ENCODE results near the gene ZNF512. TPM values are rescaled to one million over a fixed set of nuclear protein-coding genes. Genes with fewer than 3 reads are reported as not detected.
"Not testable (repeated sequence)": the region's sequence is repeated elsewhere in the genome, so short reads cannot be mapped to it uniquely, and the experiment has no call there.

Gene ZNF512
- total RNA-seq, 1 donor from 2014 or later, result 64.7 TPM

DNA sequence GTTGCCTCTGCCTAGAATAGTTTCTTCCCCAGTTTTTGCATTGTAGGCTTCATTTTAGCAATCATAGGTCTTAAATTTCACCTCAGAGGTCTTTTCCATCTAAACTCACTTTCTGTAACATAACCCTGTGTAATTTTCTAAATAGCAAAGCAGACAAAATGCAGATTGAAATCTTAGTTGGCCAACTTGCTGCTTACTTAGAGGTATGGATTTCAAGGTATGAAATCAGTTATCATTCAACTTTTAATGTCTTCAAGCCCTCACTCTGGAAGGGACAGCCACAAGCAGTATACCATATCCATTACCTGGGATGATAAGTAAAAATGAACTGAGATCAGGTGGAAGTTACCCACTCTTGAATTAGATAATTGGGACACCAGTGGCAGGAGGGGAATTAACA is 42.1 kb downstream of the ZNF512 start:
- Mint-ChIP-seq H3K36me3 (peaks cover 13% of the 10 kb centered on the region), H3K27ac (no peak overlapping the region), H3K4me3 (no peak overlapping the region), H3K9me3 (no peaks in the 10 kb centered on the region), H3K4me1 (ENCODE audit: unreplicated experiment) (peaks cover 12% of the 10 kb centered on the region), H3K27me3 (no peaks in the 10 kb centered on the region)
- no peak for DNase-seq (ENCODE audit: extremely low spot score, unreplicated experiment)
- TF ChIP-seq, protein P1, sequence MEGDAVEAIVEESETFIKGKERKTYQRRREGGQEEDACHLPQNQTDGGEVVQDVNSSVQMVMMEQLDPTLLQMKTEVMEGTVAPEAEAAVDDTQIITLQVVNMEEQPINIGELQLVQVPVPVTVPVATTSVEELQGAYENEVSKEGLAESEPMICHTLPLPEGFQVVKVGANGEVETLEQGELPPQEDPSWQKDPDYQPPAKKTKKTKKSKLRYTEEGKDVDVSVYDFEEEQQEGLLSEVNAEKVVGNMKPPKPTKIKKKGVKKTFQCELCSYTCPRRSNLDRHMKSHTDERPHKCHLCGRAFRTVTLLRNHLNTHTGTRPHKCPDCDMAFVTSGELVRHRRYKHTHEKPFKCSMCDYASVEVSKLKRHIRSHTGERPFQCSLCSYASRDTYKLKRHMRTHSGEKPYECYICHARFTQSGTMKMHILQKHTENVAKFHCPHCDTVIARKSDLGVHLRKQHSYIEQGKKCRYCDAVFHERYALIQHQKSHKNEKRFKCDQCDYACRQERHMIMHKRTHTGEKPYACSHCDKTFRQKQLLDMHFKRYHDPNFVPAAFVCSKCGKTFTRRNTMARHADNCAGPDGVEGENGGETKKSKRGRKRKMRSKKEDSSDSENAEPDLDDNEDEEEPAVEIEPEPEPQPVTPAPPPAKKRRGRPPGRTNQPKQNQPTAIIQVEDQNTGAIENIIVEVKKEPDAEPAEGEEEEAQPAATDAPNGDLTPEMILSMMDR (conservative IDR thresholded peaks at IDR 0.05), result no peak

DNA sequence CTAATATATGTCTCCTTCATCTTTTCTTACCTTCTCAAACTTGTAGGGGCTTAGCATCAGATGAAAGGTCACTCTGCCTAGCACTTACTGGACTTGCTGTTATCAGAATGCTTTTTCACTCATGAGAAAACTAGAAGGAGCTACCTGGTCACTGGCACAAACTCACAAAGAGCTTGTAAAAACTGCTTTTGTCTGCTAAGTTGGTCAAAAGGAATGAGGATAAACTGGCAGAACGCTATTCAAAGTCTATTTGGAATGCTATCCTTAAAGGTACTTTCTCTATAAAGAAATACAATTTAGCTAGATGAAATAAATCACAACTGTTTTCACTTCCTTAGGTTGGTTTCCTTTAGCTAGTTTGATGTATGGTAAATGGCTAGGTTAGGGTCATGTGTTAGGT is 43.5 kb downstream of the ZNF512 start:
- H3K4me1 Mint-ChIP-seq (ENCODE audit: unreplicated experiment), result peaks cover 12% of the 10 kb centered on the region
- H3K27me3 Mint-ChIP-seq, result not testable (repeated sequence)

DNA sequence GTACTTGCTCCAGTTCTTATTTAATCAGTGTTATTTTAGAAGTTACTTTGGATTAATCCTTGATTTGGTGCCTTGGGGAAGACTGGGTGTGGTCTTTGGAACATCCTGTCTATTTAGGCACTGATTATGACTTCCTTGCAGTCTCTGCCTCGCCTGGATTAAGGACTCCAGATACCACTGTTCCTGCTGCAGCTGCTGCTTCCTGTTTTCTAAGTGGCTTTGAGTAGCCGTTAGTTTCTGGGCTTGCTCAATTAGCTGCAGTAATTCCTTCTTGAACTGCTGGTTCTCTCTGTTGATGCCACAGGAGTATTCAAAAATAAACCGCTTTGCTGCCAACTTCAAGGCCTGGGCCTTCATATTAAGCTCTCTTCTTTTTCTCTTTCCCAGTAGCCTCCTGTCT is 44.1 kb downstream of the ZNF512 start:
- DNase-seq (ENCODE audit: extremely low spot score, unreplicated experiment); H3K27me3 Mint-ChIP-seq; H3K9me3 Mint-ChIP-seq; H3K27ac Mint-ChIP-seq: not testable (repeated sequence)
- Mint-ChIP-seq H3K4me1 (ENCODE audit: unreplicated experiment) (peaks cover 12% of the 10 kb centered on the region), H3K36me3 (peaks cover 15% of the 10 kb centered on the region), H3K4me3 (peak overlapping the region; percentile 16)

More for the DNA sequence above, 43.5 kb downstream of the ZNF512 start:
- H3K4me3 Mint-ChIP-seq, result peak overlapping the region; percentile 78
- H3K36me3 Mint-ChIP-seq; H3K27ac Mint-ChIP-seq; DNase-seq (ENCODE audit: extremely low spot score, unreplicated experiment); H3K9me3 Mint-ChIP-seq: not testable (repeated sequence)

DNA sequence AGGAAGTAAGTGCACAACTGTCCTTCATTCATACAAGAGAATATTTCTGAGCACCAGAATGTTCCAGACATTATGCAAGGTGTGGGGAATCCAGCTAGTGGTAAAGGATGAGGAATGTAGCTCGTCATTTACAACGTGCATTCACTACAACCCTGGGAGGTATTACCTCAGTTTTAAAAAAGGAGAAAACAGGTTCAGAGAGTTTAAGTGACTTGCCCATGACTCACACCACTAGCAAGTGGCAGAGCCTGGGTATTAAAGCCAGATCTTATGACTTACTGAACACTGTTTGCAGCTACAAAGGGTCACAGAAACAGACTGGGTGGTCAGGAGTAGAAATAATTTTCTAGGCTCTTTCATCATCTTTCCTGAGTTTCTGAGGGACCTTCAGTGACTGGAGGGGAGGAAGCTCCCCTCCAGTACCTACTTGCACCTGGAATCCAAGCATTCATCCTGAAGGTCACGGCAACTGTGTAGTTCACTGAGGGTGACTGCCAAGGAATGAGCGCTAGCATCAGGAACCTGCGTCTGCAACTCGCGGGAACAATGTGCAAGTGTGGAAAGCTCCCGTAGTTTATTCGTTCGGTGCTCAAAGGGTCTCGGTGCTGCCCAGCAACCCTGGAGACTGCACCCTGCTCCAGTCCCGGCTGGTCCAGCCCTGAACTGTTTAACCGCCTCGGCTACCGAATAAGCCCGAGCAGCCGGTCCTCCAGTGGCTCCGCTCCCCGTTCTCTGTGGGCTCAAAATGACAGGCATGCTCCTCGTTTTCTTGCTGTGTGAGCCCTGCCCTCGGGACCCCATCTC is 45.3 kb downstream of the ZNF512 start:
- no peaks in the 10 kb centered on the region for H3K27me3 Mint-ChIP-seq
- H3K4me1 Mint-ChIP-seq (ENCODE audit: unreplicated experiment), result peaks cover 12% of the 10 kb centered on the region
- TF ChIP-seq, protein P1 (conservative IDR thresholded peaks at IDR 0.05), result no peak
- H3K36me3 Mint-ChIP-seq, result peaks cover 15% of the 10 kb centered on the region
- no peak overlapping the region for H3K4me3 Mint-ChIP-seq
- H3K27ac Mint-ChIP-seq, result no peak overlapping the region
- DNase-seq (ENCODE audit: extremely low spot score, unreplicated experiment), result no peak
- H3K9me3 Mint-ChIP-seq, result no peaks in the 10 kb centered on the region

DNA sequence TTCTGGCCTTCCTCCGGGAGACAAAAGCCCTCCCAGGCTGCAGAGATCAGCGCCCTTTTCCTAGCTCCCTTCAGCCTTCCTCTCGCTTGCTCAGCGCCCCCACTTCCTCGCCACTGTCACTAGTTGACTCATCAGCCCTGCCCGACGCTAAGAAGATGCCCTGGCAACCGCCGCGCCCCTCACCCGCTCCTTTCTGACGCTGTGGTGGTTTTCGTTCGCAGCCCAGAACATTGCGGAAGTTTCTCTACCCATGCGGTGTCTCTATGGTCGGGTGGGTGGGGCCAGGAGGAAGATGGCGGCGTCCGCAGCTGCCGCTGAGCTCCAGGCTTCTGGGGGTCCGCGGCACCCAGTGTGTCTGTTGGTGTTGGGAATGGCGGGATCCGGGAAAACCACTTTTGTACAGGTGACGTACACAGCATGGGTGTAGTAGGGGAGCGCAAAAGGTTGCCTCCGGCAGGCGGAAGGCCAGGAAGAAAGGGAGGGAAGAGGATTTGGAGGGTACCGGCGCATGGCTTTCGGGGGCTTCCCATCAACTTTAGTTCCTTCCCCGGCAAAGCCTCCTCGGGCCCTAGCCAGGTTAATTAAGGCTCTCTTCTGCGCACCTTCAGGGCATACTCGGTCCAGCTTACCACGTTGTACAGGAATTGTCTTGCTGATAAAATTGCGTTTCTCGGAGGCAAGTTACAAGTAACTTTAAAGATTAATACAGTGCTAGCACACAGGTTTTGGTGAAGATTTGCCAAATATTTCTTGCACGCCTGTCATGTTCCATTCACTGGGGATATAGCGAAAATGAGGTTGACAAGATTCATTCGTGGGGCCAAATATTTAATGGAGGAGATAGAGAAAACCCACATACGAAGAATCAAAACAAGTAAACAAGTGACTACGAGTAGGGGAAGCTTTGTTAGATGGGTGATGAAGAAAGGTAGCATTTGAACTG is 46.2 kb downstream of the ZNF512 start, which contains the start of the genes CCDC121 and GPN1:
Gene CCDC121 (minus strand): TSS at position 246 of the 943 bp plus-strand sequence. CDS start 1,213 bp downstream, outside the sequence.
Gene GPN1 (plus strand): TSS at position 284 of the 943 bp plus-strand sequence. CDS start 9 bp downstream, at position 293.
- TF ChIP-seq, protein P1 (conservative IDR thresholded peaks at IDR 0.05), result no peak
- no peak within 1 kb of the TSS for H3K27ac Mint-ChIP-seq
- H3K4me1 Mint-ChIP-seq (ENCODE audit: unreplicated experiment), result peaks cover 12% of the 10 kb centered on the region
- H3K36me3 Mint-ChIP-seq, result peaks cover 19% of the 10 kb centered on the region
- peak; percentile 83 for DNase-seq (ENCODE audit: extremely low spot score, unreplicated experiment)
- no peaks in the 10 kb centered on the region for H3K27me3 Mint-ChIP-seq
- no peak within 1 kb of the TSS for H3K4me3 Mint-ChIP-seq
- H3K9me3 Mint-ChIP-seq, result no peaks in the 10 kb centered on the region

DNA sequence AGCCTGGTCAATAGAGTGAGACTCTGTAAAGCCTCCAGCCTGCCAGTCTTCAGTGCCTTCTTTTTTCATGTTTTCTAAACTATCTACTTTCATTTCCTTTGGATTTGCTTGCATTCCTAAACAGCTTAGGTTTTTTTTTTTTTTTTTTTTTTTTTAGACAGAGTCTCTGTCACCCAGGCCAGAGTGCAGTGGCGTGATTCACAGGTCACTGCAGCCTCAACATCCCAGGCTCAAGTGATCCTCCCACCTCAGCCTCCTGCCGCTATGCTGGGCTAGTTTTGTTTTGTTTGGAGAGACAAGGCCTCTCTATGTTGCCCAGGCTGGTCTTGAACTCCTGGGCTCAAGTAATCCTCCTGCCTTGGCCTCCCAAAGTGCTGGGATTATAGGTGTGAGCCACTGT is 47.4 kb downstream of the ZNF512 start:
- H3K9me3 Mint-ChIP-seq; DNase-seq (ENCODE audit: extremely low spot score, unreplicated experiment); H3K27me3 Mint-ChIP-seq; H3K27ac Mint-ChIP-seq; H3K4me3 Mint-ChIP-seq: not testable (repeated sequence)
- Mint-ChIP-seq H3K36me3 (peaks cover 24% of the 10 kb centered on the region), H3K4me1 (ENCODE audit: unreplicated experiment) (peaks cover 12% of the 10 kb centered on the region)

Measured in type B pancreatic cell (in vitro differentiated cells).